H4 (cell line): ENCODE measurements around the gene HSDL1. TPM values are rescaled to one million over a fixed set of nuclear protein-coding genes. Genes with fewer than 3 reads are reported as not detected.

Source experiments
- DNase-seq: peaks from one replicate; pipeline ENCODE4 v3.0.0-alpha.2; 2015; ENCODE audit warnings: low spot score
- total RNA-seq: library from RNA; depleted of rRNA; stranded (reverse); fragments of >200 nt; shearing (Covaris generic); gene quantifications from 2 replicates; pipeline ENCODE4 v1.2.3, GENCODE V29; 2014

HSDL1 gene
- total RNA-seq, 1 experiment from 2014 or later, result 44.7 TPM

- no peak for DNase-seq
Measured at GRCh38 chr16:84176192-84177053, 31.4 kb upstream of the HSDL1 start.

- DNase-seq, result peak; percentile 44
Measured at GRCh38 chr16:84175350-84176081, 30.5 kb upstream of the HSDL1 start.

- no peak for DNase-seq
Measured at GRCh38 chr16:84174396-84174795, 29.4 kb upstream of the HSDL1 start.

- no peak for DNase-seq
Measured at GRCh38 chr16:84169765-84170310, 24.9 kb upstream of the HSDL1 start.

- no peak for DNase-seq
Measured at GRCh38 chr16:84166796-84167695, 22.1 kb upstream of the HSDL1 start.

- no peak for DNase-seq
Measured at GRCh38 chr16:84165746-84166145, 20.8 kb upstream of the HSDL1 start.

- DNase-seq, result no peak
Measured at GRCh38 chr16:84161801-84162200, 16.8 kb upstream of the HSDL1 start.

- no peak for DNase-seq
Measured at GRCh38 chr16:84161037-84161436, 16.1 kb upstream of the HSDL1 start.

- DNase-seq, result no peak
Measured at GRCh38 chr16:84159800-84160199, 14.8 kb upstream of the HSDL1 start.

- DNase-seq, result no peak
Measured at GRCh38 chr16:84159007-84159406, 14.0 kb upstream of the HSDL1 start.

GRCh38 chr16:84156342-84156784 is 11.4 kb upstream of the HSDL1 start:
- no peak for DNase-seq

GRCh38 chr16:84155771-84156170 is 10.8 kb upstream of the HSDL1 start:
- DNase-seq, result no peak

- DNase-seq, result no peak
Measured at GRCh38 chr16:84155226-84155625, 10.2 kb upstream of the HSDL1 start.

GRCh38 chr16:84153660-84154214 is 8.8 kb upstream of the HSDL1 start:
- DNase-seq, result no peak

GRCh38 chr16:84150926-84151325 is 5.9 kb upstream of the HSDL1 start:
- DNase-seq, result no peak

GRCh38 chr16:84144209-84144858 is 643 bp downstream of the HSDL1 start:
- DNase-seq, result no peak

- no peak for DNase-seq
Measured at GRCh38 chr16:84143784-84144199, 1.2 kb downstream of the HSDL1 start.

- no peak for DNase-seq
Measured at GRCh38 chr16:84143081-84143480, 1.9 kb downstream of the HSDL1 start.

GRCh38 chr16:84141143-84141670 is 3.8 kb downstream of the HSDL1 start:
- no peak for DNase-seq

- DNase-seq, result no peak
Measured at GRCh38 chr16:84139628-84140258, 5.2 kb downstream of the HSDL1 start.
